ENCODE measurements around the gene RAPGEF1.
"Not testable (repeated sequence)": the region's sequence is repeated elsewhere in the genome, so short reads cannot be mapped to it uniquely, and the experiment has no call there.

Gene RAPGEF1

DNA sequence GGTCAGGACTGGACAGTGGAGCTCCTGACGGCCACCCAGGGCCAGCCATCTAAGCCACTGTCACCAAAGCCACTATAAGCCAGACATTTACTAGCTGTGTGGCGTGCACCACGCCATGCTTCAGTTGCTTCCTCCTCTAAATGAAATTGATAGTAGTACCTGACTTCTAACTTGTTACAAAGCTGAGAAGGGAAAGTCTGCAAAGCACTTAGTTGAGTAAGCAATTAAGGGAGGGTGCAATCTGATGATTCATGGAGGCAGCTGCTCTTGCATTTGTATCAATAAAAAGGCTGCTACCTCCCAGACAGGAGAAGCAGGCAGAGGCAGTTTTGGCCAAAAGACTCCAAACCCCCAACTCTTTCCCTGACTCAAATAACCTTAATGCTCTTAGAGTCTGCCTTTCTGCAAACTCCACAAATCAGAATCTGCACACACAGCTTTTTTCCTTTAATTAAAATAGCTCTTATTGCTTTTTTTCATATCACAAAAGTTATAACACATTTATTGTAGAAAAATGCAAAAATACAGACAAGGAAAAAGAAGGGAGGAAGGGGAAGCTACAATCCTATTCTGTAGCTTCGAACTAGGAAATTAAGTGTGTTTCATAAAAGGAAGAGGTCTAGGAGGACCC, 19.3 kb upstream of the RAPGEF1 start:
- Mint-ChIP-seq H3K4me3 (no peak overlapping the region), H3K27ac (no peak overlapping the region), H3K4me1 (peaks cover 19% of the 10 kb centered on the region), H3K36me3 (ENCODE audit: low read depth) (no peaks in the 10 kb centered on the region), H3K27me3 (peaks cover 6% of the 10 kb centered on the region), H3K9me3 (no peaks in the 10 kb centered on the region)
- ATAC-seq (no peak), DNase-seq (no peak)

DNA sequence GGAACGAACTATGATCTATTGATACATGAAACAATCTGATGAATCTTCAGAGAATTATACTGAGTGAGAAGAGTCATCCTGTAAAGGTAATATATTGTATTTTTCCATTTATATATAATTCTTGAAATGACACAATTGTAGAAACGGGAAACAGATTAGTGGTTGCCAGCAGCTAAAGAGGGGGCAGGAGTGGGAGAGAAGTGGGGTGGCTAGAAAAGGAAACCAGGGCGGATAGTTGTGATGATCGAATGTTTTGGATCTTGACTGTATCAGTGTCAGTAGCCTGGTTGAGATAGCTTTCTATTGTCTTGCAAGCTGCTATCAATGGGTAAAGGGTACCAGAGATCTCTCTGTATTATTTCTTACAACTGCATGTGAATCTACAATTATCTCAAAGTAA, 17.7 kb upstream of the RAPGEF1 start:
- Mint-ChIP-seq H3K4me1 (peaks cover 19% of the 10 kb centered on the region), H3K9me3 (no peaks in the 10 kb centered on the region)
- ATAC-seq: no peak

DNA sequence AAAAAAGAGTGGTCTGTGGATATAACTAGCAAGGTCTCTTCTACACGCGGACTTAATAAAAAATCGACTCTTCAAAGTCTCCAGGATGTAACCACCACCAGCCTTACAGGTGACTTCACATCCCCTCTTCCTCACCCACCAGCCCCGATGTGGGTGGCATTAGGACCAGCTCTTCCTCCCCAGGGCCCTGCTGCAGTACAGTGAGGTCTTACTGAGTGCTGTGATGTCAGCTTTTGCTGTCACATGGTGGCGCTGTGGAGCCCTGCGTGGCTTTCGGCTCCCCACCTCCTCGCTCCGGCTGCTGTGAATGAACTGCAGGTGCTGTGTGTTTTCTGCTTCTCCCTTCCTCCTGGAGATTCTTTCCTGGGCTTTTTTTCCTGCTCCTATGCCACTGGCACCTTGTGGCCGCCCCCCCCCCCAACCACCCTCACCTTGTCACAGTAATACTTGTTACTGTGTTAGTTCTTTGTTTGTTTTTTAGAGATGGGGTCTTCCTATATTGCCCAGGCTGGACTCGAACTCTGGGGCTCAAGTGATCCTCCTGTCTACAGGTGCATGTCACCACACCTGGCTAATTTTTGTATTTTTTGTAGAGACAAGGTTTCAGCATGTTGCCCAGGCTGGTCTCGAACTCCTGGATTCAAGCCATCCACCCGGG, 15.8 kb upstream of the RAPGEF1 start:
- H3K4me3 Mint-ChIP-seq: no peak overlapping the region
- peaks cover 6% of the 10 kb centered on the region for H3K27me3 Mint-ChIP-seq
- H3K9me3 Mint-ChIP-seq: no peaks in the 10 kb centered on the region
- no peaks in the 10 kb centered on the region for H3K36me3 Mint-ChIP-seq (ENCODE audit: low read depth)
- H3K4me1 Mint-ChIP-seq: peaks cover 17% of the 10 kb centered on the region
- H3K27ac Mint-ChIP-seq: peak overlapping the region; percentile 51
- peak; percentile 99 for ATAC-seq
- peak; percentile 92 for DNase-seq

More for the DNA sequence above, 17.7 kb upstream of the RAPGEF1 start:
- no peak for DNase-seq
- Mint-ChIP-seq H3K27me3 (peaks cover 6% of the 10 kb centered on the region), H3K36me3 (ENCODE audit: low read depth) (no peaks in the 10 kb centered on the region), H3K4me3 (no peak overlapping the region), H3K27ac (no peak overlapping the region)

DNA sequence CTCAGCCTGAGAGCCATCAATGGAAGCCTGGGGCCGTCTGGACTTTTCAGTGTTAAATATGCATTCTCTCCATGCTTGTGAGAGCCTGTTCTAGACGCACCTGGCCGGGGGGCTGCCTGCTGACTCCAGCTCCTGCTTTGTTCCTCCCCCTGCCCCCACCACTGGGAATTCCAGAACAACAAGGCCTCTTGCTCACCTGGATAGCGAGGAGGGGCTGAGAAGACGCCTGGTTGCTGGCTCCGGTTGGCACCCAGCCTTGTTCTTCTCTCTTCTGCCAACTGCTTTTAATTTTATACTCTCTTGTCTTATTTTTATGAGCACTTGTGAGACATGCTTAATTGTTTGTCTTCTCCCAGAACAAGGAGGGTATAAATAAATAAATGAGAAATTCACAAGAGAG, 15.0 kb upstream of the RAPGEF1 start:
- Mint-ChIP-seq H3K4me1 (peaks cover 17% of the 10 kb centered on the region), H3K27me3 (peaks cover 6% of the 10 kb centered on the region), H3K9me3 (no peaks in the 10 kb centered on the region), H3K4me3 (no peak overlapping the region), H3K27ac (no peak overlapping the region), H3K36me3 (ENCODE audit: low read depth) (no peaks in the 10 kb centered on the region)
- no peak for ATAC-seq
- DNase-seq: no peak

DNA sequence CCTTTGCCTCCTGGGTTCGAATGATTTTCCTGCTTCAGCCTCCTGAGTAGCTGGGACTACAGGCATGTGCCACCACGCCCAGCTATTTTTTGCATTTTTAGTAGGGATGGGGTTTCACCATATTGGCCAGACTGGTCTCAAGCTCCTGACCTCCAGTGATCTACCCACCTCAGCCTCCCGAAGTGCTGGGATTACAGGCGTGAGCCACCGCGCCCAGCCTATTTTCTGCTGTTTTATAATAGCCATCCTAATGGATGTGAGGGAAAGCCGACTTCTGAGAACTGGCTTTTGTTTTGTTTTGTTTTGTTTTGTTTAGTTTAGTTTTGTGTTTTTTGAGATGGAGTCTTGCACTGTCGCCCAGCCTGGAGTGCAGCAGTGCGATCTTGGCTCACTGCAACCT, 13.9 kb upstream of the RAPGEF1 start:
- H3K27me3 Mint-ChIP-seq; H3K9me3 Mint-ChIP-seq; ATAC-seq; DNase-seq; H3K27ac Mint-ChIP-seq; H3K4me3 Mint-ChIP-seq; H3K36me3 Mint-ChIP-seq (ENCODE audit: low read depth): not testable (repeated sequence)
- H3K4me1 Mint-ChIP-seq: peaks cover 16% of the 10 kb centered on the region

DNA sequence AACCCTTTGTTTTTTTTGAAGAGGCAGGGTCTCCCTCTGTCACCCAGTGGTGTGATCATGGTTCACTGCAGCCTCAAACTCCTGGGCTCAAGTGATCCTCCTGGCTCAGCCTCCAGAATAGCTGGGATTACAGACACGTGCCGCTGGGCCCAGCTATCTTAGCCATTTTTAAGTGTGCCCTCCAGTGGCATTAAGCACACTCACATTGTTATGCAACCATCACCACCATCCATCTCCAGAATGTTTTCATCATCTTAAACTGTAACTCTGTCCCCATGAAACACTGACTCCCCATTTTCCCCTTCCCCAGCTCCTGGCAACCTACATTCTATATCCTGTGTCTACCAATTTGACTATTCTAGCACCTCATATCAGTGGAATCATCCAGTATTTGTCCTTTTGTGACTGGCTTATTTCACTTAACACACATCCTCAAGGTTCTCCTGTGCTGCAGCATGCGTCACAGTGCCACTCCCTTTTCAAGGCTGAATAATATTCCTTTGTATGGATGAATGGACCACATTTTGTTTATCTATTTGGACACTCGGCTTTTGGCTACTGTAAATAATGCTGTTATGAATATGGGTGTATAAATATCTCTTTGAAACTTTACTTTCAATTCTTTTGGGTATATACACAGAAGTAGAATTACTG, 12.5 kb upstream of the RAPGEF1 start:
- no peak for ATAC-seq
- no peak overlapping the region for H3K4me3 Mint-ChIP-seq
- H3K27ac Mint-ChIP-seq: no peak overlapping the region
- H3K27me3 Mint-ChIP-seq: peaks cover 3% of the 10 kb centered on the region
- H3K4me1 Mint-ChIP-seq: peaks cover 9% of the 10 kb centered on the region
- no peaks in the 10 kb centered on the region for H3K9me3 Mint-ChIP-seq
- DNase-seq: no peak
- no peaks in the 10 kb centered on the region for H3K36me3 Mint-ChIP-seq (ENCODE audit: low read depth)

DNA sequence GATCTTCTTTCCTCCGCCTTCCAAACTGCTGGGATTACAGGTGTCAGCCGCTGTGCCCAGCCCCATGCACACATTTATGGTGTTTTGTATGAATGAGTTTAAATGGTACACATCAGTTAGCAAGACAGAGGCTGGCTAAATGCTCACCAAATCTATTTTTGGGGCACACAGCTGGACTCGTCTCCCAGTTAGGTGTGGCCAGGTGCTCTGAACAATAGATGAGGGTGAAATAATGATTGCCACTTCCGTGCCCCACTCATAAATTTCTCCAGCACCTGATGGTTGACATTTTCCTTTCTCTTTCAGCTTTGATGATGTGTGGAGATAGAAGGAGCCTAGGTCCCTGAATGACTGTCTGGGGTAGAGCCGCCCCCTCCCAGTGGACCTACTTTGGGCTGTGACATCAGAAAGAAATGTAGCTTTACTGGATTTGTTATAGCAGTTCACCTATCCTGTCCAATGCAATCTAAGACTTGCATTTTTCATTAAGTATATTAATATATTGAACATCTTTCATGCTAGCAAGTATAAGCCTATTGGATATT, 8.6 kb upstream of the RAPGEF1 start:
- H3K4me1 Mint-ChIP-seq: peaks cover 20% of the 10 kb centered on the region
- H3K36me3 Mint-ChIP-seq (ENCODE audit: low read depth): no peaks in the 10 kb centered on the region
- no peak overlapping the region for H3K4me3 Mint-ChIP-seq
- DNase-seq (no peak), ATAC-seq (peak; percentile 60)
- H3K9me3 Mint-ChIP-seq: no peaks in the 10 kb centered on the region
- no peak overlapping the region for H3K27ac Mint-ChIP-seq
- no peaks in the 10 kb centered on the region for H3K27me3 Mint-ChIP-seq

DNA sequence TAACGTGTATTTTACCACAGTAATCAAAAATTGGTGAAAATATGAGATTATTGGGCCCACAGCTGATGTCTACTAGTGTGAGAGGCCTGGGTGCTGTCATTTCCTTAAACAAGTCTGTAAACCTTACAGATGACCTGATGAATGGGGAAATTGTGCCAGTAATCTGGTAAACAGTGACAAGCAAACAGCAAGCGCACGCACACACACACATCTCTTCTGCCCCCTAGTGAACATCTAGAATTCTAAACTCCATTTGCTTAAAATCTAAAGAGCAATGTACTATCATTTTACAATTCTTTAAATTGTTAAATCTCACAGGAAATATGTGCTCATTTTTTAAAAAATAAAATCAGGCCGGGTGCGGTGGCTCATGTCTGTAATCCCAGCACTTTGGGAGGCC, 7.5 kb upstream of the RAPGEF1 start:
- H3K27me3 Mint-ChIP-seq: no peaks in the 10 kb centered on the region
- H3K4me1 Mint-ChIP-seq: peaks cover 24% of the 10 kb centered on the region
- ATAC-seq: peak; percentile 40
- H3K4me3 Mint-ChIP-seq: no peak overlapping the region
- no peaks in the 10 kb centered on the region for H3K9me3 Mint-ChIP-seq
- no peak for DNase-seq
- H3K36me3 Mint-ChIP-seq (ENCODE audit: low read depth): no peaks in the 10 kb centered on the region
- no peak overlapping the region for H3K27ac Mint-ChIP-seq

DNA sequence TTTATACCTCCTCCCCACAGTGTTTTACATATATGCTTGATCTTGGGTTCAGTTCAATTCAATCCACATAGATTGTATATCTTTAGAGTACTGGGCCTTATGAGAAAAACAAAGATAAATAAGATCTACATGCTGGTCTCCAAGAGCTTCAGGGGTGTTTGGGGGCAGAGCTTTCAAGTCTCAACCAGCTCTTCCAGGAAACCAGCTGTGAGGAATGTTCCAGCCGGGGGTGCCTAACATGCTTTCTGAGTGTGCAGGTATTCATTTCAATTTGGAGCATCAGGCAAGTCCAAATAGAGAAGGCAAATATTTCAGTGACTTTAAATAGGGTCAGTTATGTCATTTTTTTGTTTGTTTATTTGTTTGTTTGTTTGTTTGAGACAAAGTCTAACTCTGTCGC, 5.7 kb upstream of the RAPGEF1 start:
- Mint-ChIP-seq H3K36me3 (ENCODE audit: low read depth) (no peaks in the 10 kb centered on the region), H3K27ac (no peak overlapping the region), H3K4me3 (no peak overlapping the region), H3K27me3 (no peaks in the 10 kb centered on the region), H3K9me3 (no peaks in the 10 kb centered on the region), H3K4me1 (peaks cover 24% of the 10 kb centered on the region)
- no peak for ATAC-seq
- no peak for DNase-seq

DNA sequence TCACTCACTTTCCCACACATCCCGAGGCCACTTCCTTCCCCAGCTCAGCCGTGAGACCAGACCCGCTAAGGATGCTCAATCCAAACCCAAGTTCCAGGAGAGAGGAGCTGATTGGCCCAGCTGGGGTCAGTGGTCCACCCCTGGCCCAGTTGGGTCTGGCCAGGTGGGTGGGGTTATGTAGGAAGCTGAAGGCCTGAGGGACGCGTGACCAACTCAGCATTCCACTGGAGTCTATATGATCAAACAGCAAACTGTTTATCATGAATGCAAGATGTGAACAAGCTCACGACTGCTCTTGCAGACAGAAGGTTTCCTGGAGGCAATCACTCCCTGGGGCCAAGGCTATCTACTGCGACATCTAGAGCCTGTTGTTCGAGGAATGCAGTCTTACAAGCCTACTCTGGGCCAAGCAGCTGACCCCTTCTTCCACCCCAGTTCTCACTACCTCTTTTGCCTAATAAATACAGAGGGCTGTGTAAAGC, 4.9 kb upstream of the RAPGEF1 start:
- Mint-ChIP-seq H3K27ac (peak overlapping the region; percentile 26), H3K36me3 (ENCODE audit: low read depth) (no peaks in the 10 kb centered on the region), H3K4me1 (peaks cover 29% of the 10 kb centered on the region), H3K4me3 (no peak overlapping the region), H3K9me3 (no peaks in the 10 kb centered on the region), H3K27me3 (no peaks in the 10 kb centered on the region)
- DNase-seq (no peak), ATAC-seq (no peak)

DNA sequence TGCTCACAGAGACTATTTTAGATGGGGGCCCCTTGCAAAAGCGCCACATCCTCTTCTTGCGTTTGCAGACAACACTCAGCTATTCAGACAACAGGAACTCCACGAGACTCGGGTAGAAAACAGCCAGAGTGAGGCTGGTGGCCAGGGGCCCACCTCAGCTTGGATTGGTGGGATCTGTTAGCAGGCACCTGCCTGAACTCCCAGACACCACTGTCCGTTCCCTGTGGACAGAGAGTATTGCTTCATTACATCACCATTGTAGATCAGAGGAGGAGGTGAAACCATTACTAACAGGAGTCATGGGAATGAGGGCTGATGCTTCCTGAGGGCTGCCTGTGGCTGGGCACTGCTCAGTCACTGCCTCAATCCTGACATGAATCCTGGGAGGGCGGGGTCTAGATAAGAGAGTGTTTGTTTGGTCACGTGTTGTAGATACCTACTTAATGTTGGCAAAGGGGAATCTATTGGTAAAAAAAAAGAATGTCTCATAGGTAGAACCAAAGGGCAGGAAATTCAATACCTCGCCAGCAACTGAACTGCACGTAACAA, 4.4 kb upstream of the RAPGEF1 start:
- Mint-ChIP-seq H3K4me1 (peaks cover 29% of the 10 kb centered on the region), H3K4me3 (no peak overlapping the region), H3K27ac (peak overlapping the region; percentile 26), H3K9me3 (no peaks in the 10 kb centered on the region), H3K36me3 (ENCODE audit: low read depth) (no peaks in the 10 kb centered on the region), H3K27me3 (no peaks in the 10 kb centered on the region)
- no peak for DNase-seq
- no peak for ATAC-seq

DNA sequence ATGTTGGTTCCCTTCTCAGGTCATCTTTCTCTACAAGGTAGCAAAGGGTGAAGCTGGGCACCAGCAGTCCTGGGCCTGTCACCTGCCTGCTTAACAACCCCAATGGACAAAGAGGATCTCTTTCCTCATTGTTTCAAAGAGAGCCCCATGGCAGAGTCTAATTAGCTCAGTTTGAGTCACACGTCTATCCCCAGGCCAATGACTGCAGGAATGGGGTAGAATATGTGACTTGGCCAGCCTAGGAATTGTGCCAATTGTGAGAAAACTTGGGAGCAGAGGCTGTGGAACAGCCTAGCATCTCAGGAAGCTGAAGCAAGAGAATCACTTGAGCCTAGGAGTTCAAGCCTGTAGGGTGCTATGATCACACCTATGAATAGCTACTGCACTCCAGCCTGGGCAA, 3.6 kb upstream of the RAPGEF1 start:
- Mint-ChIP-seq H3K9me3 (no peaks in the 10 kb centered on the region), H3K27ac (no peak overlapping the region), H3K4me1 (peaks cover 36% of the 10 kb centered on the region), H3K4me3 (no peak overlapping the region), H3K27me3 (no peaks in the 10 kb centered on the region), H3K36me3 (ENCODE audit: low read depth) (peaks cover 1% of the 10 kb centered on the region)
- DNase-seq: no peak
- ATAC-seq: no peak

DNA sequence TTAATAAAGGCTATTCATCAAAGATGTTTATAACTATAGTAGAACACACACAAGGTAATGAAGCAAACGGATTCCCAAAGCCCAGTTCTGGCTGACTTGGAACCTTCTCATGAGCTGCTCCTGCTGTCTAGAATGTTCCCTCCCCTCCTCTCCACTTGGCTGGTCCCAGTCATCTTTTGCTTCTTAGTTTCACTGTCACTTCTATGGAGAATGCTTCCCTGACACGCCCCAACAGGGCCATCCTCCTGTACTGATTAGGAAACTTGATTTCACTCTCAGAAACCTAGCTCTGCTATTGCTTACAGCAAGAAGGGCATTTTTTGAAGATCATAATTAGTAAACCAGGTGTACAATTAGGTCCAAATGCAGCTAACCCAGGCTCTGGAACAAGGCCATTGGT, 3.2 kb upstream of the RAPGEF1 start:
- Mint-ChIP-seq H3K36me3 (ENCODE audit: low read depth) (peaks cover 2% of the 10 kb centered on the region), H3K4me3 (no peak overlapping the region), H3K27me3 (no peaks in the 10 kb centered on the region), H3K9me3 (no peaks in the 10 kb centered on the region), H3K4me1 (peaks cover 38% of the 10 kb centered on the region), H3K27ac (no peak overlapping the region)
- DNase-seq (no peak), ATAC-seq (no peak)

DNA sequence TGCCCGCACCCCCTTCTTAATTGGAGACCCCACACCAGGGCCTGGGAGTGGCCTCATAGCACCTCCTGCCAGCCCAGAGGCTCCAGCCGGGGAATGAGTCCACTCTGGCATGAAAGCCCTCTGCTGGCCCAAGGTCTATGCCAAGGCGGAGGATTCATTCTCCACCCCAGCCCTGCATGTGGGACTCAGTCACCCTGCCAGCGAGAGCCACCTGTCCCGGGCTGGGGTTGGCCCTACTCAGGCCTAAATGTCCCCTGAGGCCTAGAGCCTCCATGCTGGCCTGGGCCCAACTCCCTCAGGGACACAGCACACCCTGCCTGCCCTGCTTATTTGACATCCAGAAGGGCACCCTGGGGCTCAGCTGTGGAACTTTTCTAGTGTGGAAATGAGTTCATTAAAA, 1.0 kb upstream of the RAPGEF1 start:
- Mint-ChIP-seq H3K36me3 (ENCODE audit: low read depth) (peaks cover 4% of the 10 kb centered on the region), H3K4me3 (peak overlapping the region; percentile 62), H3K27me3 (no peaks in the 10 kb centered on the region), H3K4me1 (peaks cover 55% of the 10 kb centered on the region), H3K27ac (peak overlapping the region; percentile 88), H3K9me3 (no peaks in the 10 kb centered on the region)
- ATAC-seq: no peak
- no peak for DNase-seq
